Mucosa of stomach (tissue), 1 donor: ENCODE measurements around the gene SUMF1.
A peak's percentile ranks its signal among the peaks of the same experiment; 100 is the strongest.
"Not testable (repeated sequence)": the region's sequence is repeated elsewhere in the genome, so short reads cannot be mapped to it uniquely, and the experiment has no call there.

ENCODE experiments used
- H3K27me3 ChIP-seq: one replicate; pipeline ENCODE4 v1.7.0; 2013; ENCODE audit warnings: mild to moderate bottlenecking, low read length; ENCODE audit not compliant: control insufficient read depth, insufficient read depth
- H3K36me3 ChIP-seq: one replicate; pipeline ENCODE4 v1.7.0; 2013; ENCODE audit warnings: low read length; ENCODE audit not compliant: control insufficient read depth, insufficient read depth
- H3K4me1 ChIP-seq: one replicate; pipeline ENCODE4 v1.7.0; 2013; ENCODE audit warnings: mild to moderate bottlenecking, low read length; ENCODE audit not compliant: control insufficient read depth, insufficient read depth
- H3K4me3 ChIP-seq: one replicate; pipeline ENCODE4 v1.7.0; 2013; ENCODE audit warnings: low read length
- H3K9ac ChIP-seq: one replicate; pipeline ENCODE4 v1.7.0; 2013; ENCODE audit warnings: mild to moderate bottlenecking, low read length, moderate library complexity
- H3K9me3 ChIP-seq: one replicate; pipeline ENCODE4 v1.7.0; 2013; ENCODE audit warnings: mild to moderate bottlenecking, low read length, moderate library complexity; ENCODE audit not compliant: control insufficient read depth
- donor health status: Pancreatic carcinoma.

SUMF1 gene

GRCh38 chr3:4471907-4472306, 4.8 kb upstream of the SUMF1 start:
- H3K36me3 ChIP-seq: no peaks in the 10 kb centered on the region
- peaks cover 2% of the 10 kb centered on the region for H3K27me3 ChIP-seq
- no peak overlapping the region for H3K4me3 ChIP-seq
- H3K9ac ChIP-seq: no peak overlapping the region
- H3K4me1 ChIP-seq: peaks cover 5% of the 10 kb centered on the region
- H3K9me3 ChIP-seq: no peaks in the 10 kb centered on the region

DNA sequence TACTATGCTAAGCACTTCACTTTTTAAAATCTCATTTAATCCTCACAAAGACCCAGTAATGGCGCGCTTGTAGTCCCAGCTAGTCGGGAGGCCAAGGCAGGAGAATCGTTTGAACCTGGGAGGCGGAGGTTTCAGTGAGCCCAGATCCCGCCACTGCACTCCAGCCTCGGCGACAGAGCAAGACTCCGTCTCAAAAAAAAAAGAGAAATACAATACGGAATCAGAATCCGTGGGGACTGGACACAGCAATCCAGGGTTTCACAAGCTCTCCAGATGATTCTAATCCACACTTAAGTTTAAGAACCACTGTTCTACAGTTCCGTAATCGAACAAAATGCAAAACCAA, 426 bp upstream of the SUMF1 start:
- Histone ChIP-seq H3K4me1 (peaks cover 5% of the 10 kb centered on the region), H3K9me3 (no peaks in the 10 kb centered on the region), H3K36me3 (no peaks in the 10 kb centered on the region), H3K27me3 (no peaks in the 10 kb centered on the region), H3K4me3 (peak overlapping the region; percentile 71), H3K9ac (peak overlapping the region; percentile 93)

DNA sequence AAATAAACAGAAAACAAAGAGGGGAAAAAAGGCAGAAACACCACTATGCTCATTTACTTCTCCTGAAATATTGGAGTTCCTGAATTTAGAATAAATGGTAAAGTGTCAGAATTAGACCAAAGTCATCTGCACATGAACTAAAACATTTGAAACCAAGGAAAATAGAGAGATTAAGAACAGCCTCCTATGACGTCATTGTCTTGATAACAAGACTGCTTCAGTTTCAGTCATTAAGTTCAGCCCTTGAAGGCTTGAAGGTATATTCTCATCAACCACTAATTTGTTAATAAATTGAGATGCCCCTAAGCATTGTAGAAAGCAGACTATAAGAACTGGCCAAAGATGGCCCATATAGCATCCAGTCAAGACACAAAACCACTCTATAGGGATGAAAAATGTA, 2.5 kb downstream of the SUMF1 start:
- Histone ChIP-seq H3K9ac (no peak overlapping the region), H3K27me3 (no peaks in the 10 kb centered on the region), H3K4me1 (peaks cover 10% of the 10 kb centered on the region), H3K4me3 (no peak overlapping the region), H3K36me3 (no peaks in the 10 kb centered on the region), H3K9me3 (no peaks in the 10 kb centered on the region)

DNA sequence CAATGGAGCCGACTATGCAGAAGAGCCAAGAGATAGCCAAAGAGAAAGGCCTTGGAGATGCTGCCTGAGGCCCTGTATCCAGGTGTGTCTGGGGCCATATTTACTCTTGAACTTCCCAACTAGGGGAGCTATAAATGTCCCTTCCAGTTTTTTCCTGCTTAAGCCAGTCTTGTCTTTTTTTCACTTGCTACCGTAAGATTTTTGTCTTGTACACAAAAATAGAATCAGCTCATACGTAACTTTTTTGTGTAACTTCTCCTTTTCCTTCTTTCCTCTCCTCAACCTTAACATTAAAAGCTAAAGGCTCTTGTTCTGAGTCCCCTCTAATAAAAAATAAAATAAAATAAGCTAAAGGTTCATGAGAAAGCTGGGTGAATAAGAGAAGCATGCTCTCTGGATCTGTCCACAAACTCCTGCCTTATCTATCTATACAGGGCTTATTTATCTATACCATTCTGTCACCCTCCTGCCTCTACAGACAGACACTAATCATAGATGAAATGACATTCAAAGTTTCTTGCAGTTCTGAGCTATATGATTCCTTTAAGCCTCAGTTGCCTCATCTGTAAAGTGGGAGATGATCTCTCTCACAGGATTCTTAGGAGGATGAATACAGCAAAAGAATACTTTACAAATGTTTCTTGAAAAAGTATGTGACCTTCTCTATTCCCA, 4.6 kb downstream of the SUMF1 start:
- no peak overlapping the region for H3K9ac ChIP-seq
- no peaks in the 10 kb centered on the region for H3K27me3 ChIP-seq
- H3K4me3 ChIP-seq: no peak overlapping the region
- no peaks in the 10 kb centered on the region for H3K36me3 ChIP-seq
- peaks cover 8% of the 10 kb centered on the region for H3K4me1 ChIP-seq
- H3K9me3 ChIP-seq: no peaks in the 10 kb centered on the region

- H3K4me1 ChIP-seq: peaks cover 4% of the 10 kb centered on the region
- H3K27me3 ChIP-seq: no peaks in the 10 kb centered on the region
- H3K9me3 ChIP-seq: no peaks in the 10 kb centered on the region
- no peak overlapping the region for H3K4me3 ChIP-seq
- H3K36me3 ChIP-seq: no peaks in the 10 kb centered on the region
- H3K9ac ChIP-seq: no peak overlapping the region
Observed at GRCh38 chr3:4461468-4462090, 5.5 kb downstream of the SUMF1 start.

DNA sequence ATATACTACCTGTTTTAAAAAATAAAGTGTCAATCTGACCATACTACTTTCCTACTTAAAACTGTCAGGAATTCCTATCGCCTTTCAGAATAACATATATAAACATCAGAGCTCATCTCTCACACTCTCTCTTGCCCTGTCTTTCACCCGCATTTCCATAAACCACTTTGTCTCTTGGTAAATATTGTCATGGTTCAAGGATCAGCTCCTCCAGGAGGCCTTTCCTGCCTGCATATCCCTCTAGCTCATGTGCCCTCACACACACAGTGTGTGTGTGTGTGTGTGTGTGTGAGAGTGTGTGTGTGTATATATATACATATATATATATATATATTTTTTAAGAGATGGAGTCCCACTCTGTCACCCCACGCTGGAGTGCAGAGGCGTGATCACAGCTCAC, 6.7 kb downstream of the SUMF1 start:
- Histone ChIP-seq H3K9ac (no peak overlapping the region), H3K27me3 (no peaks in the 10 kb centered on the region), H3K4me1 (peaks cover 4% of the 10 kb centered on the region)

DNA sequence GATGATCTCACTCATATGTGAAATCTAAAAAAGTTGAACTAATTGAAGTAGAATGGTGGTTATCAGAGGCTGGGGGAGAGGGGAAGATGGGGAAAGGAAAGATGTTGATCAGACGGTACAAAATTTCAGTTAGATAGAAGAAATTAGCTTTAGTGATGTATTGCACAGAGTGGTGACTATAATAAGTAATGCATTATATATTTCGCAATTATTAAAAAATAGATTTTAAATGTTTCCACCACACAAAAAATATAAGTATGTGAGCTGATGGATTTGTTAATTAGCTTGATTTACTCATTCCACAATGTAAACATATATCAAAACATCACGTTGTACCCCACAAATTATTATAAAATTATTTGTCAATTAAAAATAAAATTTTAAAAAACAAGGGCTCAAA, 8.1 kb downstream of the SUMF1 start:
- Histone ChIP-seq H3K4me1 (peaks cover 4% of the 10 kb centered on the region), H3K9ac (no peak overlapping the region), H3K36me3 (no peaks in the 10 kb centered on the region), H3K4me3 (no peak overlapping the region), H3K27me3 (no peaks in the 10 kb centered on the region), H3K9me3 (no peaks in the 10 kb centered on the region)

More for the DNA sequence above, 6.7 kb downstream of the SUMF1 start:
- Histone ChIP-seq H3K36me3 (no peaks in the 10 kb centered on the region), H3K4me3 (no peak overlapping the region), H3K9me3 (no peaks in the 10 kb centered on the region)

- not testable (repeated sequence) for H3K4me3 ChIP-seq, H3K36me3 ChIP-seq, H3K4me1 ChIP-seq, H3K9ac ChIP-seq, H3K9me3 ChIP-seq, H3K27me3 ChIP-seq
Observed at GRCh38 chr3:4456780-4457179, 10.3 kb downstream of the SUMF1 start.

DNA sequence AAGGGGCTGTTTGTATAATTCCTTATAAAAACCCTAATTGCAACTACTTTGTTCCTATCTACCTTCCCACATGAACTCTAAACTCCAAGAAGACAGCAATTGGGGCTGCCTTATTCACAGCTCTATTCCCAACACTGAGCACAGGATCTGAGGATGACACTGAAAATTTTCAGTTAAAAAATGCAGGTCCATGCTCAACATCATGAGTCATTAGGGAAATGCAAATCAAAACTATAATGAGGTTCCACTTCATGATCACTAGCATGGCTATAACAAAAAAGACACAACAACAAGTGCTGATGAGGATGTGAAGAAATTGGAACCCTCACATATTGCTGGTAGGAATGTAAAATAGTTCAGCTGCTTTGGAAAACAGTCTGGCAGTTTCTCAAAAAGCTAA, 12.9 kb downstream of the SUMF1 start:
- Histone ChIP-seq H3K27me3 (no peaks in the 10 kb centered on the region), H3K4me3 (no peak overlapping the region), H3K9me3 (no peaks in the 10 kb centered on the region)

GRCh38 chr3:4449043-4449805, 17.8 kb downstream of the SUMF1 start:
- no peak overlapping the region for H3K9ac ChIP-seq
- H3K4me1 ChIP-seq: no peaks in the 10 kb centered on the region
- H3K27me3 ChIP-seq: no peaks in the 10 kb centered on the region
- H3K4me3 ChIP-seq: no peak overlapping the region
- H3K9me3 ChIP-seq: no peaks in the 10 kb centered on the region
- H3K36me3 ChIP-seq: no peaks in the 10 kb centered on the region

More for the DNA sequence above, 12.9 kb downstream of the SUMF1 start:
- Histone ChIP-seq H3K9ac (no peak overlapping the region), H3K4me1 (no peaks in the 10 kb centered on the region), H3K36me3 (no peaks in the 10 kb centered on the region)

DNA sequence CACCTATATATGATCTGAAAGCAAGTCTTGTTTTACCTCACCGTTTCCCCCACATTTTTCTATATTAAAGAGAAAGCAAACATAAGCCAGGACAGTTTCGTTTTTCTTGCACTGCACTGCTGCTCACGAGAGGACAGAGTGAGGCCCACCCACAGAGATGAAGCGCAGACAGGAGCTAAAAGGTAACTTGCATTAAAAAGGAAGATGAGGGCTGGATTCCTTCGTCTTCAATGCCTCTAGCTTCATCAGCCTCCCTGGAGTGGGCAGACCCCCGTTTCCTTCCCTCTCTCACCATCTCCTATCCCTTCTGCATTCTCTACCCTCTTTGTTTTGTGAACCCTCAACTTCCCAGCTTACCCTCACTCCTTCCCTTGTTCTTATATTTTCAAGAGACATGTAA, 18.9 kb downstream of the SUMF1 start:
- no peaks in the 10 kb centered on the region for H3K4me1 ChIP-seq
- no peaks in the 10 kb centered on the region for H3K9me3 ChIP-seq
- no peak overlapping the region for H3K9ac ChIP-seq
- no peaks in the 10 kb centered on the region for H3K36me3 ChIP-seq
- H3K27me3 ChIP-seq: no peaks in the 10 kb centered on the region
- no peak overlapping the region for H3K4me3 ChIP-seq

DNA sequence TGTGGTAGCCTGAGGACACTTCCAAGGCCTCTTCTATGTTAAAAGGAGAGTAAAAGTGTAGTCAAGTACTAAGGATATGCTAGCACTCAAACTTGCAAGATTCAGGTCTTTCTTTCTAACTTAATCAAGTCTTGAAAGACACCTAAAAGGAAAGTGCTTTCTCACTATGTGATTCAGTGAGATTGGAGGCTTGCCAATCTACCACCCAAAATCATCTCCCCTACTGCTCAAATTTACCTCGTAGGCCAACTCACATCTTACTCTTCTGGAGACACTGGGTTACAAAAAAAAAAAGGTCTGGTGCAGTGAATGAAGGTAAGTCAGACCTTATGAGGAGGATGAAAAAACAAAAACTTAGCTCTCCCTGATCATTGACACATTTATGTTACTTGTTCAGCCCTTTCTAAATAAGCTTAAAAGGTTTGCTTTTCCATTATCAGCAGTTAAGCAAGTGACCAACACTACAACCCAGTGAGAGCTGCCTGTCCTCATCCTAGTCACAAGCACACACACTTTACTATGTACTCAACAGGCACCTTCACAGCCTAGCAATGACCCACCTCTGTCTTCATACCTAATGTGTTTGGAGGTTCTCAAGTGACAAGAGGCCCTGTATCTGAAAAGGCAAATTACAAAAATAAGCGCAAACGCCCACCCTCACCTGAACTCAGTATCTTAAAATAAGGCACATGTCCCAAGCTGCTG, 19.6 kb downstream of the SUMF1 start:
- Histone ChIP-seq H3K9ac (no peak overlapping the region), H3K9me3 (no peaks in the 10 kb centered on the region), H3K36me3 (no peaks in the 10 kb centered on the region), H3K27me3 (no peaks in the 10 kb centered on the region), H3K4me1 (no peaks in the 10 kb centered on the region), H3K4me3 (no peak overlapping the region)
